ENCODE results near the gene MAP2K5. TPM values are rescaled to one million over a fixed set of nuclear protein-coding genes. Genes with fewer than 3 reads are reported as not detected.
A peak's percentile ranks its signal among the peaks of the same experiment; 100 is the strongest.

Gene MAP2K5
- total RNA-seq, 2 donors from 2014 or later = 36.2 to 37.8 TPM

- DNase-seq (no peak), ATAC-seq (replicated peaks in 1 of 2) (no peak)
- no peaks in the 10 kb centered on the region for H3K27me3 Mint-ChIP-seq (ENCODE audit: low read depth)
- H3K4me3 Mint-ChIP-seq = no peak overlapping the region
- H3K36me3 Mint-ChIP-seq (ENCODE audit: insufficient read depth in 2 of 2) = no peaks in the 10 kb centered on the region
- H3K9me3 Mint-ChIP-seq = no peaks in the 10 kb centered on the region
- H3K4me1 Mint-ChIP-seq (ENCODE audit: low read depth) = peaks cover 22% of the 10 kb centered on the region
- no peak overlapping the region for H3K27ac Mint-ChIP-seq
Measured at GRCh38 chr15:67533873-67534272, 8.6 kb upstream of the MAP2K5 start.

GRCh38 chr15:67534360-67534759 lies 8.1 kb upstream of the MAP2K5 start:
- peaks cover 27% of the 10 kb centered on the region for H3K4me1 Mint-ChIP-seq (ENCODE audit: low read depth)
- H3K9me3 Mint-ChIP-seq = no peaks in the 10 kb centered on the region
- no peak for ATAC-seq (replicated peaks in 1 of 2)
- H3K36me3 Mint-ChIP-seq (ENCODE audit: insufficient read depth in 2 of 2) = no peaks in the 10 kb centered on the region
- H3K4me3 Mint-ChIP-seq = no peak overlapping the region
- no peak overlapping the region for H3K27ac Mint-ChIP-seq
- DNase-seq = no peak
- no peaks in the 10 kb centered on the region for H3K27me3 Mint-ChIP-seq (ENCODE audit: low read depth)

GRCh38 chr15:67537771-67538170 lies 4.7 kb upstream of the MAP2K5 start:
- Mint-ChIP-seq H3K9me3 (no peaks in the 10 kb centered on the region), H3K36me3 (ENCODE audit: insufficient read depth in 2 of 2) (peaks cover 0 to 3% of the 10 kb centered on the region in 2 donors), H3K27me3 (ENCODE audit: low read depth) (no peaks in the 10 kb centered on the region), H3K4me1 (ENCODE audit: low read depth) (peaks cover 24% of the 10 kb centered on the region), H3K4me3 (no peak overlapping the region), H3K27ac (no peak overlapping the region)
- DNase-seq (no peak), ATAC-seq (replicated peaks in 1 of 2) (no peak)

DNA sequence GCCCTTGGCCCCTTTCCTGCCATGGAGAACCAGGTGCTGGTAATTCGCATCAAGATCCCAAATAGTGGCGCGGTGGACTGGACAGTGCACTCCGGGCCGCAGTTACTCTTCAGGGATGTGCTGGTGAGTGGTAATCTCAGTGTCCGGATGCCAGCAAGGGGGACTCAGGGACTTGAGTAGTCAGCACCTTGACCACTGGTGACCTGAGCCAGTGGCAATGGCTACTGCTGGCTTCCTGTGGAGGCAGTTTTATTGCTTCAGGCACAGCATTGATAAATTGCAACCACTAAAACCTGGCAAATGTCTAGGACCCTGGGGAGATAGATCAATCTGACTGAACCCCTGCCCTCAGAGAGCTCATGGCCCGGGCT lies 830 bp downstream of the MAP2K5 start:
- DNase-seq (no peak), ATAC-seq (replicated peaks in 1 of 2) (no peak)
- Mint-ChIP-seq H3K27me3 (ENCODE audit: low read depth) (no peaks in the 10 kb centered on the region), H3K4me3 (peak overlapping the region; percentile 94 to 99), H3K27ac (peak overlapping the region; percentile 86), H3K9me3 (no peaks in the 10 kb centered on the region), H3K4me1 (ENCODE audit: low read depth) (peaks cover 50% of the 10 kb centered on the region), H3K36me3 (ENCODE audit: insufficient read depth in 2 of 2) (peaks cover 0 to 5% of the 10 kb centered on the region in 2 donors)

DNA sequence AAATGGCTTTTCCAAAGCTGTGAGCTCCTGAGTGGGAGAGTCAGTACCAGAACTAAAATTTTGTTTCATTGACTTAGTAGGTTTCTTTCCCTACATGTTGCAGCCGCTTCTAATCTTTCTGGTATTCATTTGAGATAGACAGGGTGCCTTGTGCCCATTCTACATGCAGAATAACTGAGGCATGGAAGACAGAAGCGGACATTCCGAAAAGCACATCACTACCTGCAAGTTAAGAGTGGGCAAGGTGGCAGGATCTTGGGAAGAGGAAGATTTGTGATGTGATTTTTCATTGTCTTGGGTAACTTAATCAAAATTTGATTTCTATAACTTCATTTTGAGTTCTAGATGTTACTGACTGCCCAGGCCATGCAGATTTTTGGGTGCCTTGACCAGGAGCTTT lies 2.0 kb downstream of the MAP2K5 start:
- ATAC-seq (replicated peaks in 1 of 2) = no peak
- Mint-ChIP-seq H3K4me1 (ENCODE audit: low read depth) (peaks cover 53% of the 10 kb centered on the region), H3K9me3 (no peaks in the 10 kb centered on the region), H3K27ac (peak overlapping the region; percentile 58), H3K36me3 (ENCODE audit: insufficient read depth in 2 of 2) (peaks cover 0 to 5% of the 10 kb centered on the region in 2 donors), H3K27me3 (ENCODE audit: low read depth) (no peaks in the 10 kb centered on the region), H3K4me3 (peak overlapping the region in 1 of 2 donors; percentile 94)
- no peak for DNase-seq

GRCh38 chr15:67545864-67546263 lies 3.4 kb downstream of the MAP2K5 start:
- peaks cover 49% of the 10 kb centered on the region for H3K4me1 Mint-ChIP-seq (ENCODE audit: low read depth)
- no peak overlapping the region for H3K4me3 Mint-ChIP-seq
- no peaks in the 10 kb centered on the region for H3K27me3 Mint-ChIP-seq (ENCODE audit: low read depth)
- no peak overlapping the region for H3K27ac Mint-ChIP-seq
- no peaks in the 10 kb centered on the region for H3K9me3 Mint-ChIP-seq
- DNase-seq (no peak), ATAC-seq (replicated peaks in 1 of 2) (no peak)
- peaks cover 4 to 5% of the 10 kb centered on the region in 2 donors for H3K36me3 Mint-ChIP-seq (ENCODE audit: insufficient read depth in 2 of 2)

- no peaks in the 10 kb centered on the region for H3K9me3 Mint-ChIP-seq
- ATAC-seq (replicated peaks in 1 of 2) = no peak
- no peak overlapping the region for H3K27ac Mint-ChIP-seq
- H3K27me3 Mint-ChIP-seq (ENCODE audit: low read depth) = no peaks in the 10 kb centered on the region
- H3K36me3 Mint-ChIP-seq (ENCODE audit: insufficient read depth in 2 of 2) = peaks cover 2 to 4% of the 10 kb centered on the region in 2 donors
- peaks cover 49% of the 10 kb centered on the region for H3K4me1 Mint-ChIP-seq (ENCODE audit: low read depth)
- no peak overlapping the region for H3K4me3 Mint-ChIP-seq
- DNase-seq = no peak
Measured at GRCh38 chr15:67547064-67547463, 4.6 kb downstream of the MAP2K5 start.

DNA sequence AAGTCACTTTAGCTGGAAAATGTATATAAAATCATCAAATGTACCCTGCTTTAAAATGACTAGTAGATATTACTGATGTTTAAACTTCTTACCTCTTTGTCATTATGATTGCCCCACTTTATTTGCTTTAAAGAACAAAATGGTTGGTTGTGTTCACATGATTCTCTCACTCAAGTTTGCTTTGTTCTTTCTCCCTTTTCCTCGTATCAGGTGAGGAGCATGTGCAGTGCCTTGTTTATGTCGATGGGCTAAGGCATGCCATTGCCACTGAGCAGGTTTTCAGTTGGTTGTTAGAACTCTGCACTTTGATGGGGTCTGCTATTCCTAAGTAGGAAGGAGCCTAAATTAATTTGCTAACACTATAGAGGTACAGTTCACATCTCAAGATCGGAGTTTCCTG lies 5.3 kb downstream of the MAP2K5 start:
- H3K4me3 Mint-ChIP-seq = no peak overlapping the region
- H3K9me3 Mint-ChIP-seq = no peaks in the 10 kb centered on the region
- H3K36me3 Mint-ChIP-seq (ENCODE audit: insufficient read depth in 2 of 2) = peaks cover 1 to 4% of the 10 kb centered on the region in 2 donors
- no peak overlapping the region for H3K27ac Mint-ChIP-seq
- DNase-seq (no peak), ATAC-seq (replicated peaks in 1 of 2) (no peak)
- peaks cover 49% of the 10 kb centered on the region for H3K4me1 Mint-ChIP-seq (ENCODE audit: low read depth)
- no peaks in the 10 kb centered on the region for H3K27me3 Mint-ChIP-seq (ENCODE audit: low read depth)

GRCh38 chr15:67548236-67548852 lies 5.8 kb downstream of the MAP2K5 start:
- H3K4me3 Mint-ChIP-seq = no peak overlapping the region
- ATAC-seq (replicated peaks in 1 of 2) = no peak
- no peak overlapping the region for H3K27ac Mint-ChIP-seq
- H3K9me3 Mint-ChIP-seq = no peaks in the 10 kb centered on the region
- H3K4me1 Mint-ChIP-seq (ENCODE audit: low read depth) = peaks cover 46% of the 10 kb centered on the region
- H3K36me3 Mint-ChIP-seq (ENCODE audit: insufficient read depth in 2 of 2) = peaks cover 0 to 4% of the 10 kb centered on the region in 2 donors
- H3K27me3 Mint-ChIP-seq (ENCODE audit: low read depth) = no peaks in the 10 kb centered on the region
- DNase-seq = no peak

DNA sequence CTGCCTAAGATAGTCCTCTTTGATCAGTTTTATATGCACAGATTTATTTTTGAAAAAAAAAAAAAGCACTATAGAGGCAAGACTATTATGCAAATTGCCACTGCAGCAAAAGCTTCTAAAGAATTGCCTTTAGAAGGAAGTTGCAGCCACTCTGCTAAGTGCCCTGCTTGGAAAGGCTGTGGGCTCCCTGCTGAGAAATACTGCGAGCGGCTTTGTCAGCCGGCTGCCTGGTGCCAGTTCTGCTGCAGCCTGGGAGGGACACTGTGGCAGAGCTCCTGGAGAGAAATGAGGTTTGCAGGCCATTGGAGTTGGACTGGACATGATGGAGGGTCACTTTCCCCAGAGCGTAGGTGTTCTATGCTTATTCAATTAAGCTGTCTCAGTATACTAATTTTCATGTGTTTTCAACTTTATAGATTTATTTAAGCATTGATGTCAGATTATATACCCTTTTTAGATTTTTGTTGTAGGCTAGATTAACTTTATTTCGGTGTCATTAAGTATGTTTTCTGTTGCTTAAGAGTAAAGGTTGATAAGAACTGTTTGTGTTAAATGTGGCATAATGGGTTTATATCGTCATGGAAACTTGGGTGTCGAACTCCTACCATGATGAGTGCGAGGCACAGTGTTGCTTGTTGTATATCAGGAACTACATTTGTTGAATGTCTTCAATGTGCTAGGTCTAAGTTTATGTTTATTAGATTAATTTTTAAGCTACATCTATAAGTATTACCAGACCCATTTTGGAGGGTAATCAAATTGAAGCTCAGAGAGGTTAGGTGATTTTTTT lies 6.6 kb downstream of the MAP2K5 start:
- Mint-ChIP-seq H3K4me3 (no peak overlapping the region), H3K9me3 (no peaks in the 10 kb centered on the region), H3K36me3 (ENCODE audit: insufficient read depth in 2 of 2) (peaks cover 0 to 4% of the 10 kb centered on the region in 2 donors), H3K27ac (no peak overlapping the region), H3K27me3 (ENCODE audit: low read depth) (no peaks in the 10 kb centered on the region), H3K4me1 (ENCODE audit: low read depth) (peaks cover 39% of the 10 kb centered on the region)
- no peak for DNase-seq
- no peak for ATAC-seq (replicated peaks in 1 of 2)

DNA sequence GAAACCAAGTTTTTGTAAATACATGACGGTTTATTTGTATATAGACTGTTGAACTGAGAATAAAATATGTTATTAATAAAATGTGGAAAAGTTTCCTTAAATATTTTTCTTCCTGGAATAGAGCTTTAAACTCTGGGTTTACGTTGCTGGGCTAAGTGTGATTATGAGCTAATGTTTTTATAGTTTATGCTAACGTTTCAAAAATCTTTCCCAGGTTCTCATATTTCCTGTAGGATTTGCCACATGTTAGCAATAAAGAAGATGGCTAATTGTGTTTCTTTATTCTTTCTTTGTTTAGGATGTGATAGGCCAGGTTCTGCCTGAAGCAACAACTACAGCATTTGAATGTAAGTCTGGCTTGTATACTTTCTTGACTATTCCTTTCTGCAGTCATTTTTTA lies 7.2 kb downstream of the MAP2K5 start:
- H3K36me3 Mint-ChIP-seq (ENCODE audit: insufficient read depth in 2 of 2) = peaks cover 0 to 4% of the 10 kb centered on the region in 2 donors

DNA sequence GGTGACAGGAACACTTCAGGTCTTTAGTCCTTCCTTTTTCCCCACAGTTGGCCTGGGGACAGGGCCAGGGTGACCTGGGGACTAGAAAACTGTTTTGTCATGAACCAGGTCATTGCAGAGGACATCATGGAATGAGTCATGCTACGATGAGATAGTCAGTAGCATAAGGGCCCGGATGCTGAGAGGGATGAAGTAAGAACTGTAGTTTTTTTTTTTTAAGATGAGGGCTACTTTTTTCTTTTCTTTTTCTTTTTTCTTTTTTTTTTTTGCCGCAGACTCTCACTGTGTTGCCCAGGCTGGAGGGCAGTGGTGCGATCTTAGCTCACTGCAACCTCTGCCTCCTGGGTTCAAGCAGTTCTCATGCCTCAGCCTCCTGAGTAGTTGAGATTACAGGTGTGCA lies 8.0 kb downstream of the MAP2K5 start:
- peaks cover 0 to 4% of the 10 kb centered on the region in 2 donors for H3K36me3 Mint-ChIP-seq (ENCODE audit: insufficient read depth in 2 of 2)
- H3K27ac Mint-ChIP-seq = no peak overlapping the region
- DNase-seq (no peak), ATAC-seq (replicated peaks in 1 of 2) (no peak)
- no peaks in the 10 kb centered on the region for H3K9me3 Mint-ChIP-seq
- no peaks in the 10 kb centered on the region for H3K27me3 Mint-ChIP-seq (ENCODE audit: low read depth)
- no peak overlapping the region for H3K4me3 Mint-ChIP-seq
- H3K4me1 Mint-ChIP-seq (ENCODE audit: low read depth) = peaks cover 32% of the 10 kb centered on the region

More for the DNA sequence above, 7.2 kb downstream of the MAP2K5 start:
- Mint-ChIP-seq H3K27me3 (ENCODE audit: low read depth) (no peaks in the 10 kb centered on the region), H3K4me3 (no peak overlapping the region), H3K9me3 (no peaks in the 10 kb centered on the region), H3K27ac (no peak overlapping the region), H3K4me1 (ENCODE audit: low read depth) (peaks cover 35% of the 10 kb centered on the region)
- ATAC-seq (replicated peaks in 1 of 2) = no peak
- no peak for DNase-seq

DNA sequence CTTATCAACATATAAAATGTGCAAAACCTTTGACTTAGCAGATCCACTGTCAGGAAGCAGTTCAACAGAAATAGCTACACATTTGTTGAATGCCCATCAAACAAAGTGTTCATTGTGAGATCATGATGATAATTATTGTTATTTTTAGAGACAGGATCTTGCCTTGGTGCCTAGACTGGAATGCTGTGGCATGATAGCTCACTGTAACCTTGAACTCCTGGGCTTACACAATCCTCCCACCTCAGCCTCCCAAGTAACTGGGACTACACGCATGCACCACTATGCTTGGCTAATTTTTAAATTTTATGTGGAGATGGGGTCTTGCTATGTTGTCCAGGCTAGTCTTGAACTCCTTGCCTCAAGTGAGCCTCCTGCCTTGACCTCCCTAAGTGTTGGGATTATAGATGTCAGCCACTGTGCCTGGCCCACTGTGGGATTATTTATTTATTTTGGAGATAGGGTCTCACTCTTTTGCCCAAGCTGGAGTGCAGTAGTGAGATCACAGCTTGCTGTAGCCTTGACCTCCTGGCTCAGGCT lies 8.8 kb downstream of the MAP2K5 start:
- no peak for ATAC-seq (replicated peaks in 1 of 2)

More for the DNA sequence above, 8.8 kb downstream of the MAP2K5 start:
- H3K36me3 Mint-ChIP-seq (ENCODE audit: insufficient read depth in 2 of 2) = peaks cover 0 to 5% of the 10 kb centered on the region in 2 donors
- no peak overlapping the region for H3K27ac Mint-ChIP-seq
- no peak overlapping the region for H3K4me3 Mint-ChIP-seq
- no peak for DNase-seq
- H3K9me3 Mint-ChIP-seq = no peaks in the 10 kb centered on the region
- no peaks in the 10 kb centered on the region for H3K27me3 Mint-ChIP-seq (ENCODE audit: low read depth)
- H3K4me1 Mint-ChIP-seq (ENCODE audit: low read depth) = peaks cover 32% of the 10 kb centered on the region

Data from activated T-cell treated with anti-CD3 and anti-CD28 coated beads, Interleukin-2, amount 50 U/mL, for 72 hours (primary cell).